ENCODE data around the gene CCDC154.

Gene CCDC154

GRCh38 chr16:1427473-1428461, 16.6 kb downstream of the CCDC154 start:
- H3K27me3 ChIP-seq (ENCODE audit: control insufficient read depth, insufficient read depth, low read length) = no peaks in the 10 kb centered on the region
- no peak for TF ChIP-seq CTCF (IDR thresholded peaks at IDR 0.05)
- no peak overlapping the region for H3K9ac ChIP-seq
- no peaks in the 10 kb centered on the region for H3K4me1 ChIP-seq
- H3K27ac ChIP-seq = no peak overlapping the region
- no peaks in the 10 kb centered on the region for H3K9me3 ChIP-seq (ENCODE audit: control insufficient read depth, low read length)
- no peak overlapping the region for H3K4me2 ChIP-seq (ENCODE audit: low read length)
- H3K36me3 ChIP-seq (ENCODE audit: control insufficient read depth, insufficient read depth, low read length) = no peaks in the 10 kb centered on the region
- H3K79me2 ChIP-seq = no peaks in the 10 kb centered on the region
- H2AFZ ChIP-seq = no peak overlapping the region
- H3K4me3 ChIP-seq (ENCODE audit: low read depth, low read length) = no peak overlapping the region

GRCh38 chr16:1426734-1427471, 17.5 kb downstream of the CCDC154 start:
- Histone ChIP-seq H3K4me1 (no peaks in the 10 kb centered on the region), H3K27me3 (ENCODE audit: control insufficient read depth, insufficient read depth, low read length) (no peaks in the 10 kb centered on the region), H3K36me3 (ENCODE audit: control insufficient read depth, insufficient read depth, low read length) (no peaks in the 10 kb centered on the region), H3K27ac (no peak overlapping the region), H3K79me2 (no peaks in the 10 kb centered on the region), H3K9me3 (ENCODE audit: control insufficient read depth, low read length) (no peaks in the 10 kb centered on the region), H3K4me3 (ENCODE audit: low read depth, low read length) (no peak overlapping the region), H2AFZ (no peak overlapping the region), H3K9ac (no peak overlapping the region), H3K4me2 (ENCODE audit: low read length) (no peak overlapping the region)
- no peak for TF ChIP-seq CTCF (IDR thresholded peaks at IDR 0.05)

GRCh38 chr16:1425616-1426370, 18.6 kb downstream of the CCDC154 start:
- Histone ChIP-seq H3K27me3 (ENCODE audit: control insufficient read depth, insufficient read depth, low read length) (no peaks in the 10 kb centered on the region), H2AFZ (no peak overlapping the region), H3K4me2 (ENCODE audit: low read length) (no peak overlapping the region), H3K9ac (no peak overlapping the region), H3K9me3 (ENCODE audit: control insufficient read depth, low read length) (no peaks in the 10 kb centered on the region), H3K27ac (no peak overlapping the region), H3K79me2 (no peaks in the 10 kb centered on the region), H3K36me3 (ENCODE audit: control insufficient read depth, insufficient read depth, low read length) (no peaks in the 10 kb centered on the region), H3K4me1 (peaks cover 4% of the 10 kb centered on the region), H3K4me3 (ENCODE audit: low read depth, low read length) (no peak overlapping the region)
- no peak for TF ChIP-seq CTCF (IDR thresholded peaks at IDR 0.05)

GRCh38 chr16:1424028-1424427, 20.3 kb downstream of the CCDC154 start:
- no peak overlapping the region for H3K4me2 ChIP-seq (ENCODE audit: low read length)
- no peak overlapping the region for H3K9ac ChIP-seq
- TF ChIP-seq CTCF (IDR thresholded peaks at IDR 0.05) = no peak
- no peaks in the 10 kb centered on the region for H3K9me3 ChIP-seq (ENCODE audit: control insufficient read depth, low read length)
- no peaks in the 10 kb centered on the region for H3K36me3 ChIP-seq (ENCODE audit: control insufficient read depth, insufficient read depth, low read length)
- H3K4me1 ChIP-seq = peaks cover 7% of the 10 kb centered on the region
- H3K27ac ChIP-seq = no peak overlapping the region
- no peak overlapping the region for H2AFZ ChIP-seq
- no peak overlapping the region for H3K4me3 ChIP-seq (ENCODE audit: low read depth, low read length)
- no peaks in the 10 kb centered on the region for H3K27me3 ChIP-seq (ENCODE audit: control insufficient read depth, insufficient read depth, low read length)
- peaks cover 7% of the 10 kb centered on the region for H3K79me2 ChIP-seq
